ENCODE results near the gene C11orf98. TPM values are rescaled to one million over a fixed set of nuclear protein-coding genes. Genes with fewer than 3 reads are reported as not detected.
"Not testable (repeated sequence)": the region's sequence is repeated elsewhere in the genome, so short reads cannot be mapped to it uniquely, and the experiment has no call there.

C11orf98 gene
- total RNA-seq, 1 experiment from 2014 or later = 62.6 TPM

GRCh38 chr11:62648967-62649364, 16.0 kb downstream of the C11orf98 start:
- Histone ChIP-seq H3K9me3 (replicated peaks) (no peaks in the 10 kb centered on the region), H3K4me1 (no peaks in the 10 kb centered on the region; the same call in 1 of the 2 replicates), H3K36me3 (peaks cover 2% of the 10 kb centered on the region; the same call in 1 of the 2 replicates), H3K27me3 (no peaks in the 10 kb centered on the region), H3K27ac (no peak overlapping the region), H3K4me3 (no peak overlapping the region)
- DNase-seq = no peak

- no peak for DNase-seq
- no peaks in the 10 kb centered on the region for H3K9me3 ChIP-seq (replicated peaks)
- H3K27ac ChIP-seq = no peak overlapping the region
- no peak overlapping the region for H3K4me3 ChIP-seq
- H3K4me1 ChIP-seq = no peaks in the 10 kb centered on the region; the same call in 1 of the 2 replicates
- H3K36me3 ChIP-seq = peaks cover 7% of the 10 kb centered on the region
- no peaks in the 10 kb centered on the region for H3K27me3 ChIP-seq
Observed at GRCh38 chr11:62648185-62648966, 16.6 kb downstream of the C11orf98 start.

GRCh38 chr11:62647609-62648005, 17.4 kb downstream of the C11orf98 start:
- Histone ChIP-seq H3K4me1 (no peaks in the 10 kb centered on the region; the same call in 1 of the 2 replicates), H3K9me3 (replicated peaks) (no peaks in the 10 kb centered on the region), H3K4me3 (no peak overlapping the region)

GRCh38 chr11:62646825-62647608, 18.0 kb downstream of the C11orf98 start:
- Histone ChIP-seq H3K36me3 (peaks cover 12% of the 10 kb centered on the region), H3K4me1 (no peaks in the 10 kb centered on the region; the same call in 1 of the 2 replicates), H3K4me3 (no peak overlapping the region), H3K9me3 (replicated peaks) (no peaks in the 10 kb centered on the region), H3K27me3 (no peaks in the 10 kb centered on the region), H3K27ac (no peak overlapping the region)
- no peak for DNase-seq

More at GRCh38 chr11:62647609-62648005, 17.4 kb downstream of the C11orf98 start:
- Histone ChIP-seq H3K36me3 (peaks cover 10% of the 10 kb centered on the region), H3K27me3 (no peaks in the 10 kb centered on the region), H3K27ac (no peak overlapping the region)
- DNase-seq = no peak

- DNase-seq = peak; percentile 99
- Histone ChIP-seq H3K4me3 (peak within 1 kb of the TSS; percentile 90), H3K36me3 (peaks cover 12% of the 10 kb centered on the region), H3K27ac (peak within 1 kb of the TSS; percentile 94), H3K9me3 (replicated peaks) (no peaks in the 10 kb centered on the region), H3K4me1 (no peaks in the 10 kb centered on the region; the same call in 1 of the 2 replicates), H3K27me3 (no peaks in the 10 kb centered on the region)
Observed at GRCh38 chr11:62645946-62646824, 18.8 kb downstream of the C11orf98 start, which contains the start of gene GANAB. Gene GANAB (minus strand): TSS chr11:62646613. CDS start chr11:62646599, 14 bp downstream.

- no peak for DNase-seq
- peaks cover 12% of the 10 kb centered on the region for H3K36me3 ChIP-seq
- peak overlapping the region; percentile 94 for H3K27ac ChIP-seq
- peak overlapping the region; percentile 90 for H3K4me3 ChIP-seq
- no peaks in the 10 kb centered on the region for H3K27me3 ChIP-seq
- H3K9me3 ChIP-seq (replicated peaks) = no peaks in the 10 kb centered on the region
- no peaks in the 10 kb centered on the region; the same call in 1 of the 2 replicates for H3K4me1 ChIP-seq
Observed at GRCh38 chr11:62645671-62645945, 19.4 kb downstream of the C11orf98 start.

- DNase-seq = no peak
- Histone ChIP-seq H3K27ac (no peak overlapping the region), H3K4me3 (no peak overlapping the region), H3K4me1 (no peaks in the 10 kb centered on the region; the same call in 1 of the 2 replicates), H3K27me3 (no peaks in the 10 kb centered on the region), H3K9me3 (replicated peaks) (no peaks in the 10 kb centered on the region), H3K36me3 (peaks cover 17% of the 10 kb centered on the region)
Observed at GRCh38 chr11:62644220-62644619, 20.8 kb downstream of the C11orf98 start.

- H3K4me1 ChIP-seq = no peaks in the 10 kb centered on the region
- H3K27ac ChIP-seq = no peak overlapping the region
- H3K27me3 ChIP-seq = no peaks in the 10 kb centered on the region
- no peak overlapping the region for H3K4me3 ChIP-seq
- DNase-seq = no peak
- peaks cover 86% of the 10 kb centered on the region for H3K36me3 ChIP-seq
- no peaks in the 10 kb centered on the region for H3K9me3 ChIP-seq (replicated peaks)
Observed at GRCh38 chr11:62632492-62632891, 32.5 kb downstream of the C11orf98 start.

- no peak for DNase-seq
- peaks cover 70% of the 10 kb centered on the region for H3K36me3 ChIP-seq
- H3K4me1 ChIP-seq = no peaks in the 10 kb centered on the region
- H3K27me3 ChIP-seq = no peaks in the 10 kb centered on the region
- H3K27ac ChIP-seq = no peak overlapping the region
- H3K4me3 ChIP-seq = no peak overlapping the region
- no peaks in the 10 kb centered on the region for H3K9me3 ChIP-seq (replicated peaks)
Observed at GRCh38 chr11:62627713-62628112, 37.3 kb downstream of the C11orf98 start.

GRCh38 chr11:62622476-62623089, 42.4 kb downstream of the C11orf98 start:
- H3K27ac ChIP-seq = peak overlapping the region; percentile 51
- no peaks in the 10 kb centered on the region for H3K27me3 ChIP-seq
- no peaks in the 10 kb centered on the region for H3K9me3 ChIP-seq (replicated peaks)
- peak overlapping the region; percentile 69 for H3K4me3 ChIP-seq
- DNase-seq = no peak
- peaks cover 23% of the 10 kb centered on the region for H3K36me3 ChIP-seq
- peaks cover 5% of the 10 kb centered on the region for H3K4me1 ChIP-seq

- H3K9me3 ChIP-seq (replicated peaks) = no peaks in the 10 kb centered on the region
- H3K4me1 ChIP-seq = peaks cover 5% of the 10 kb centered on the region
- peaks cover 16% of the 10 kb centered on the region for H3K36me3 ChIP-seq
- no peaks in the 10 kb centered on the region for H3K27me3 ChIP-seq
- DNase-seq = peak; percentile 98 to 99
- peak within 1 kb of the TSS; percentile 69 for H3K4me3 ChIP-seq
- peak within 1 kb of the TSS; percentile 51 for H3K27ac ChIP-seq
Observed at GRCh38 chr11:62621567-62622470, 43.2 kb downstream of the C11orf98 start, which contains the start of gene B3GAT3. Gene B3GAT3 (minus strand): TSS chr11:62621986. CDS start chr11:62621947, 39 bp downstream.

- no peaks in the 10 kb centered on the region for H3K27me3 ChIP-seq
- DNase-seq = no peak
Observed at GRCh38 chr11:62621027-62621566, 43.9 kb downstream of the C11orf98 start.

GRCh38 chr11:62616957-62617356, 48.1 kb downstream of the C11orf98 start:
- H3K4me1 ChIP-seq; H3K9me3 ChIP-seq (replicated peaks); DNase-seq; H3K36me3 ChIP-seq; H3K27ac ChIP-seq; H3K27me3 ChIP-seq; H3K4me3 ChIP-seq: not testable (repeated sequence)

More at GRCh38 chr11:62621027-62621566, 43.9 kb downstream of the C11orf98 start:
- Histone ChIP-seq H3K4me1 (peaks cover 5% of the 10 kb centered on the region), H3K27ac (peak overlapping the region; percentile 51), H3K9me3 (replicated peaks) (no peaks in the 10 kb centered on the region), H3K36me3 (peaks cover 8% of the 10 kb centered on the region), H3K4me3 (peak overlapping the region; percentile 69)
